ENCODE measurements around the gene PRR27. TPM values are rescaled to one million over a fixed set of nuclear protein-coding genes. Genes with fewer than 3 reads are reported as not detected.

Gene PRR27
- total RNA-seq, 3 donors from 2014 or later (not counting 1 experiment from before 2014, with no cell fraction given), result not detected

DNA sequence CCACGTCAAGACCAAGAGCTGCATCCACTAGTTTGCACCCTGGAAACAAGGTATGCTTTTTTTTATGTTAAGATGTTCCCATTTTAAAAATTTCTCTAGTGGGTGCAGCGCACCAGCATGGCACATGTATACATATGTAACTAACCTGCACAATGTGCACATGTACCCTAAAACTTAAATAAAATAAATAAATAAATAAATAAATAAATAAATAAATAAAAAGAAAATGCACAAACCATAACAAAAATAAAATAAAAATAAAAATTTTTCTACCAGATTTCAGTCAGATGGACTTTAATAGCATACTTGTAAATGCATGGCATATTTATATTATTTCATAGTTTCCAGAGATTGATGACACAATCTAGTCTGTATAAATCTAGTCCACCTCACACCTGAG is 1.9 kb upstream of the PRR27 start:
- ATAC-seq, result no peak
- H3K4me3 ChIP-seq (ENCODE audit: low read length), result no peak overlapping the region
- no peak overlapping the region for H3K27ac ChIP-seq (ENCODE audit: low read length)
- no peaks in the 10 kb centered on the region for H3K4me1 ChIP-seq (ENCODE audit: control insufficient read depth, insufficient read depth, low read length)
- TF ChIP-seq, protein P1, sequence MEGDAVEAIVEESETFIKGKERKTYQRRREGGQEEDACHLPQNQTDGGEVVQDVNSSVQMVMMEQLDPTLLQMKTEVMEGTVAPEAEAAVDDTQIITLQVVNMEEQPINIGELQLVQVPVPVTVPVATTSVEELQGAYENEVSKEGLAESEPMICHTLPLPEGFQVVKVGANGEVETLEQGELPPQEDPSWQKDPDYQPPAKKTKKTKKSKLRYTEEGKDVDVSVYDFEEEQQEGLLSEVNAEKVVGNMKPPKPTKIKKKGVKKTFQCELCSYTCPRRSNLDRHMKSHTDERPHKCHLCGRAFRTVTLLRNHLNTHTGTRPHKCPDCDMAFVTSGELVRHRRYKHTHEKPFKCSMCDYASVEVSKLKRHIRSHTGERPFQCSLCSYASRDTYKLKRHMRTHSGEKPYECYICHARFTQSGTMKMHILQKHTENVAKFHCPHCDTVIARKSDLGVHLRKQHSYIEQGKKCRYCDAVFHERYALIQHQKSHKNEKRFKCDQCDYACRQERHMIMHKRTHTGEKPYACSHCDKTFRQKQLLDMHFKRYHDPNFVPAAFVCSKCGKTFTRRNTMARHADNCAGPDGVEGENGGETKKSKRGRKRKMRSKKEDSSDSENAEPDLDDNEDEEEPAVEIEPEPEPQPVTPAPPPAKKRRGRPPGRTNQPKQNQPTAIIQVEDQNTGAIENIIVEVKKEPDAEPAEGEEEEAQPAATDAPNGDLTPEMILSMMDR (IDR thresholded peaks at IDR 0.05), result no peak
- no peaks in the 10 kb centered on the region for H3K36me3 Mint-ChIP-seq
- H3K4me3 Mint-ChIP-seq, result no peak overlapping the region
- H3K27ac Mint-ChIP-seq, result no peak overlapping the region
- 77% methylated on average over 1 of the region's 2 CpGs for WGBS (ENCODE audit: insufficient coverage)
- H3K9me3 Mint-ChIP-seq, result peaks cover 0 to 5% of the 10 kb centered on the region in 2 donors
- DNase-seq, result no peak
- H3K4me1 Mint-ChIP-seq, result no peaks in the 10 kb centered on the region
- H3K27me3 ChIP-seq (ENCODE audit: control insufficient read depth, insufficient read depth, low read length), result no peaks in the 10 kb centered on the region
- no peaks in the 10 kb centered on the region for H3K9me3 ChIP-seq (ENCODE audit: control insufficient read depth, insufficient read depth, low read length)
- intact Hi-C loops (cut with micrococcal nuclease), result no loop called here
- no peaks in the 10 kb centered on the region for H3K36me3 ChIP-seq (ENCODE audit: control insufficient read depth, insufficient read depth, low read length)
- H3K27me3 Mint-ChIP-seq (ENCODE audit: low read depth in 2 of 2), result no peaks in the 10 kb centered on the region

DNA sequence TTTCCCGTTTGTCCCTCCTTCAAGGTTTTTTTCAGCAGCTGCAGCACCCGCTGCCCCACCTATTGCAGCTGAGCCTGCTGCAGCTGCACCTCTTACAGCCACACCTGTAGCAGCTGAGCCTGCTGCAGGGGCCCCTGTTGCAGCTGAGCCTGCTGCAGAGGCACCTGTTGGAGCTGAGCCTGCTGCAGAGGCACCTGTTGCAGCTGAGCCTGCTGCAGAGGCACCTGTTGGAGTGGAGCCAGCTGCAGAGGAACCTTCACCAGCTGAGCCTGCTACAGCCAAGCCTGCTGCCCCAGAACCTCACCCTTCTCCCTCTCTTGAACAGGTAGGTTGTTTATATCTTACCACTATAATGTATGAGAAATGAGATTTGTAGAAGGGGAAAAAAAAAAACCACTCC is 4.5 kb downstream of the PRR27 start:
- intact Hi-C loops (cut with micrococcal nuclease), result no loop called here
- H3K27me3 Mint-ChIP-seq (ENCODE audit: low read depth in 2 of 2), result no peaks in the 10 kb centered on the region

DNA sequence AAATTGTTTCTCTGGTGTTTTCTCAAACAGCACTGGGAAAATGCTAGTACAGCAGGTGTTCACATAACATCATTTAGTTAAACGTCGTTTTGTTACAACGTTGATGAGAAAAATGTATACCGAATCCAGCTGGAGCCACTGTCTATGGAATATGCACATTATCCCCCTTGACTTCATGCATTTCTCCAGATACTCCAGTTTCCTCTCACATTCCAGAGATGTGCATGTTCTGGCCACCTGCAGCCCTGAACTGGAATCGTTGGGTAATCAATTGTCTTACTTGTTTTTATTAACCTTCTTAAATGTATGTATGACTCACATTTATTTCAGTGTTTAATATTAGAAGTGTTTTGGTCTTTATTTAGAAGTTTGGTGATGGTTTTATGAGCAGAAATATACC is 23.1 kb downstream of the PRR27 start:
- Mint-ChIP-seq H3K9me3 (peaks cover 0 to 9% of the 10 kb centered on the region in 2 donors), H3K4me3 (no peak overlapping the region), H3K27ac (no peak overlapping the region), H3K4me1 (no peaks in the 10 kb centered on the region), H3K27me3 (ENCODE audit: low read depth in 2 of 2) (no peaks in the 10 kb centered on the region), H3K36me3 (no peaks in the 10 kb centered on the region)
- intact Hi-C loops (cut with micrococcal nuclease), result no loop called here
- ATAC-seq, result no peak
- Histone ChIP-seq H3K4me3 (ENCODE audit: low read length) (no peak overlapping the region), H3K27ac (ENCODE audit: low read length) (no peak overlapping the region), H3K4me1 (ENCODE audit: control insufficient read depth, insufficient read depth, low read length) (no peaks in the 10 kb centered on the region), H3K9me3 (ENCODE audit: control insufficient read depth, insufficient read depth, low read length) (no peaks in the 10 kb centered on the region), H3K27me3 (ENCODE audit: control insufficient read depth, insufficient read depth, low read length) (no peaks in the 10 kb centered on the region), H3K36me3 (ENCODE audit: control insufficient read depth, insufficient read depth, low read length) (no peaks in the 10 kb centered on the region)
- DNase-seq, result no peak
- TF ChIP-seq, protein P1 (IDR thresholded peaks at IDR 0.05), result no peak
- 76% methylated on average over 4 of the region's 5 CpGs for WGBS (ENCODE audit: insufficient coverage)

More for the DNA sequence above, 4.5 kb downstream of the PRR27 start:
- Histone ChIP-seq H3K9me3 (ENCODE audit: control insufficient read depth, insufficient read depth, low read length) (no peaks in the 10 kb centered on the region), H3K4me1 (ENCODE audit: control insufficient read depth, insufficient read depth, low read length) (no peaks in the 10 kb centered on the region), H3K4me3 (ENCODE audit: low read length) (no peak overlapping the region), H3K36me3 (ENCODE audit: control insufficient read depth, insufficient read depth, low read length) (no peaks in the 10 kb centered on the region), H3K27me3 (ENCODE audit: control insufficient read depth, insufficient read depth, low read length) (no peaks in the 10 kb centered on the region), H3K27ac (ENCODE audit: low read length) (no peak overlapping the region)
- 78% methylated on average over 2 of the region's 2 CpGs for WGBS (ENCODE audit: insufficient coverage)
- ATAC-seq (no peak), DNase-seq (no peak)
- Mint-ChIP-seq H3K27ac (no peak overlapping the region), H3K36me3 (no peaks in the 10 kb centered on the region), H3K4me3 (no peak overlapping the region), H3K9me3 (peaks cover 0 to 4% of the 10 kb centered on the region in 2 donors), H3K4me1 (no peaks in the 10 kb centered on the region)
- TF ChIP-seq, protein P1 (IDR thresholded peaks at IDR 0.05), result no peak

DNA sequence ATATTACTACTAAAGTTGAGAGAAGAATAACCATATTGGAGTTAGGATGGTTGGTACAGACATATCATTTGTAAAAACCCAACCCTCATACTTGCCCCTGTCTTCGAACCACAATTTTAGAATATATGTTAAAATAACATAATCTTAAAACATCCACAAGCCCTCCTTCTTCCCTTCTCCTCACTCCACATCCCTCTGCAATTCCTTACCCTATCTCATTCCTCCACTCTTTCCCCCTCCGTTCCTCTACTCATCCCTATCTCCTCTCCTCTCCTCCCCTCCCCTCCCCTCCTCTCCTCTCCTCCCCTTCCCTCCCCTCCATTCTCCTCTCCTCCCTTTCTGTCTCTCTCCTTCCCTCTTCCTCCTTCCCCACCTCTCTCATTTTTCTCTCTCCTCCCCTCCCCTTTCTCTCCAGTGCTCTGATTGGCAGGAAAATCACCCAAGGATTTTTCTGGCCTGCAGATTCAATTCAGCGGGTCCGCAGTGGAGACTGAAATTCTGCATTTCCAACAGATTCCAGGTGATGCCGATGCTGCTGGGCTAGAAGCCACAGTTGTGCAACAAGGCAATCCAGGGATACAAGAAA is 24.1 kb downstream of the PRR27 start:
- no peak overlapping the region for H3K4me3 Mint-ChIP-seq
- no peak overlapping the region for H3K27ac Mint-ChIP-seq
- Histone ChIP-seq H3K9me3 (ENCODE audit: control insufficient read depth, insufficient read depth, low read length) (no peaks in the 10 kb centered on the region), H3K4me1 (ENCODE audit: control insufficient read depth, insufficient read depth, low read length) (no peaks in the 10 kb centered on the region), H3K36me3 (ENCODE audit: control insufficient read depth, insufficient read depth, low read length) (no peaks in the 10 kb centered on the region), H3K4me3 (ENCODE audit: low read length) (no peak overlapping the region), H3K27ac (ENCODE audit: low read length) (no peak overlapping the region), H3K27me3 (ENCODE audit: control insufficient read depth, insufficient read depth, low read length) (no peaks in the 10 kb centered on the region)
- H3K36me3 Mint-ChIP-seq, result no peaks in the 10 kb centered on the region
- DNase-seq (no peak), ATAC-seq (no peak)
- no peaks in the 10 kb centered on the region for H3K4me1 Mint-ChIP-seq
- H3K9me3 Mint-ChIP-seq, result peaks cover 0 to 9% of the 10 kb centered on the region in 2 donors
- TF ChIP-seq, protein P1 (IDR thresholded peaks at IDR 0.05), result no peak
- intact Hi-C loops (cut with micrococcal nuclease), result no loop called here
- no peaks in the 10 kb centered on the region for H3K27me3 Mint-ChIP-seq (ENCODE audit: low read depth in 2 of 2)
- 68% methylated on average over 4 of the region's 5 CpGs for WGBS (ENCODE audit: insufficient coverage)

Measured in natural killer cell (primary cell).